Measurements from ENCODE around the gene AWAT2.

AWAT2 gene

GRCh38 chrX:70049925-70050324 lies at the start of gene AWAT2:
AWAT2 (minus strand) TSS chrX:70049938; CDS start chrX:70049932, 6 bp downstream.
- no peak for DNase-seq (ENCODE audit: low spot score)

- no peak for DNase-seq (ENCODE audit: low spot score)
These were observed 46.3 kb upstream of the AWAT2 start for GRCh38 chrX:70096052-70096451.

- no peak for DNase-seq (ENCODE audit: low spot score)
These were observed 42.5 kb upstream of the AWAT2 start for GRCh38 chrX:70092247-70092646.

GRCh38 chrX:70089604-70090297 lies 40.0 kb upstream of the AWAT2 start:
- DNase-seq (ENCODE audit: low spot score), result no peak

- DNase-seq (ENCODE audit: low spot score), result no peak
These were observed 39.0 kb upstream of the AWAT2 start for GRCh38 chrX:70088751-70089150.

GRCh38 chrX:70087857-70088630 lies 38.3 kb upstream of the AWAT2 start:
- DNase-seq (ENCODE audit: low spot score), result no peak

- no peak for DNase-seq (ENCODE audit: low spot score)
These were observed 35.0 kb upstream of the AWAT2 start for GRCh38 chrX:70084592-70085240.

GRCh38 chrX:70082723-70083122 lies 33.0 kb upstream of the AWAT2 start:
- DNase-seq (ENCODE audit: low spot score), result no peak

- no peak for DNase-seq (ENCODE audit: low spot score)
These were observed 30.1 kb upstream of the AWAT2 start for GRCh38 chrX:70079870-70080269.

- no peak for DNase-seq (ENCODE audit: low spot score)
These were observed 29.6 kb upstream of the AWAT2 start for GRCh38 chrX:70079297-70079696.

GRCh38 chrX:70066646-70067045 lies 16.9 kb upstream of the AWAT2 start:
- no peak for DNase-seq (ENCODE audit: low spot score)

GRCh38 chrX:70062961-70063550 lies 13.3 kb upstream of the AWAT2 start:
- DNase-seq (ENCODE audit: low spot score), result no peak

- no peak for DNase-seq (ENCODE audit: low spot score)
These were observed 12.3 kb upstream of the AWAT2 start, which contains the start of gene OTUD6A for GRCh38 chrX:70062076-70062475. OTUD6A (plus strand) TSS chrX:70062457; CDS start chrX:70062525, 68 bp downstream.

GRCh38 chrX:70054391-70054790 lies 4.7 kb upstream of the AWAT2 start:
- no peak for DNase-seq (ENCODE audit: low spot score)

GRCh38 chrX:70052895-70053615 lies 3.3 kb upstream of the AWAT2 start:
- no peak for DNase-seq (ENCODE audit: low spot score)

- no peak for DNase-seq (ENCODE audit: low spot score)
These were observed 332 bp downstream of the AWAT2 start for GRCh38 chrX:70049406-70049805.

- no peak for DNase-seq (ENCODE audit: low spot score)
These were observed 2.8 kb downstream of the AWAT2 start for GRCh38 chrX:70046978-70047377.

GRCh38 chrX:70044541-70045245 lies 5.0 kb downstream of the AWAT2 start:
- no peak for DNase-seq (ENCODE audit: low spot score)

GRCh38 chrX:70043685-70044084 lies 6.1 kb downstream of the AWAT2 start:
- DNase-seq (ENCODE audit: low spot score), result no peak

- no peak for DNase-seq (ENCODE audit: low spot score)
These were observed 7.1 kb downstream of the AWAT2 start for GRCh38 chrX:70042399-70043371.
